Neural cell (in vitro differentiated cells): ENCODE measurements around the gene NAB2. TPM values are rescaled to one million over a fixed set of nuclear protein-coding genes. Genes with fewer than 3 reads are reported as not detected.

ENCODE experiments used
- H2AFZ ChIP-seq: fragments of 200-600, 300-800 bp; sonication (generic), shearing (Covaris generic); 2 replicates; pipeline ENCODE4 v1.6.0; 2014; ENCODE audit warnings: low read depth, mild to moderate bottlenecking, antibody characterized with exemption, low read length, moderate library complexity
- H3F3A ChIP-seq: fragments of 200-600 bp; shearing (Covaris generic); 2 replicates; pipeline ENCODE4 v1.6.1; 2016; ENCODE audit warnings: mild to moderate bottlenecking, moderate library complexity, mixed read lengths, antibody characterized with exemption, low read length; ENCODE audit not compliant: insufficient read depth, poor library complexity, severe bottlenecking
- H3K27ac ChIP-seq: fragments of 200-600, 300-800 bp; sonication (generic), shearing (Covaris generic); 2 replicates; pipeline ENCODE4 v1.5.1; 2014; ENCODE audit warnings: mild to moderate bottlenecking, low read length, moderate library complexity
- H3K27me3 ChIP-seq: fragments of 300-800, 200-600 bp; sonication (generic), shearing (Covaris generic); 2 replicates; pipeline ENCODE4 v1.6.0; 2014; ENCODE audit warnings: mild to moderate bottlenecking, low read depth, low read length, moderate library complexity; ENCODE audit not compliant: insufficient read depth
- H3K36me3 ChIP-seq: fragments of 300-800, 200-600 bp; sonication (generic), shearing (Covaris generic); 2 replicates; pipeline ENCODE4 v1.5.1; 2014; ENCODE audit warnings: mild to moderate bottlenecking, antibody characterized with exemption, low read length, moderate library complexity; ENCODE audit not compliant: insufficient read depth
- H3K4me2 ChIP-seq: fragments of 300-800, 200-600 bp; sonication (generic), shearing (Covaris generic); 2 replicates; pipeline ENCODE4 v1.6.0; 2014; ENCODE audit warnings: mild to moderate bottlenecking, low read length
- H3K4me3 ChIP-seq: fragments of 300-800, 200-600 bp; sonication (generic), shearing (Covaris generic); 2 replicates; pipeline ENCODE4 v1.5.1; 2014; ENCODE audit warnings: mild to moderate bottlenecking, low read length, moderate library complexity
- H3K79me2 ChIP-seq: fragments of 200-600 bp; shearing (Covaris generic); replicated peaks from 2 replicates; pipeline ENCODE4 v1.6.0; 2014; ENCODE audit warnings: mild to moderate bottlenecking, low read length, moderate library complexity; ENCODE audit not compliant: insufficient read depth
- H3K9ac ChIP-seq: fragments of 300-800, 200-600 bp; sonication (generic), shearing (Covaris generic); 2 replicates; pipeline ENCODE4 v1.6.1; 2016; ENCODE audit warnings: mild to moderate bottlenecking, low read length, mixed read lengths
- H3K9me2 ChIP-seq: fragments of 200-600 bp; shearing (Covaris generic); 2 replicates; pipeline ENCODE4 v1.6.1; 2016; ENCODE audit warnings: mild to moderate bottlenecking, low read length, mixed read lengths; ENCODE audit not compliant: insufficient read depth
- H3K9me3 ChIP-seq: fragments of 200-600, 300-800 bp; sonication (generic), shearing (Covaris generic); 2 replicates; pipeline ENCODE4 v1.6.1; 2016; ENCODE audit warnings: mild to moderate bottlenecking, mixed run types, low read length, moderate library complexity, mixed read lengths
- H4K20me1 ChIP-seq: fragments of 200-600 bp; shearing (Covaris generic); 2 replicates; pipeline ENCODE4 v1.6.1; 2016; ENCODE audit warnings: mild to moderate bottlenecking, mixed run types; ENCODE audit not compliant: insufficient read depth
- CTCF ChIP-seq: fragments of 450-650 bp; IDR thresholded peaks from 2 replicates; pipeline ENCODE4 v1.5.1; 2014; ENCODE audit warnings: antibody characterized with exemption, mild to moderate bottlenecking, moderate library complexity; ENCODE audit not compliant: poor library complexity, severe bottlenecking
- EP300 ChIP-seq: fragments of 450-650 bp; conservative IDR thresholded peaks from 2 replicates; pipeline ENCODE4 v1.6.1; 2014; ENCODE audit warnings: antibody characterized with exemption, mild to moderate bottlenecking, moderate library complexity; ENCODE audit not compliant: poor library complexity, severe bottlenecking
- EZH2 ChIP-seq: fragments of 200-600, 300-800 bp; shearing (Covaris generic), sonication (generic); IDR thresholded peaks from 2 replicates; pipeline ENCODE4 v1.6.1; 2014; ENCODE audit warnings: antibody characterized with exemption, low read length, borderline replicate concordance, mild to moderate bottlenecking; ENCODE audit not compliant: insufficient read depth, poor library complexity, severe bottlenecking
- MXI1 ChIP-seq: fragments of 450-650 bp; conservative IDR thresholded peaks from 2 replicates; pipeline ENCODE4 v1.6.1; 2014; ENCODE audit warnings: antibody characterized with exemption, mild to moderate bottlenecking; ENCODE audit not compliant: poor library complexity, severe bottlenecking
- POLR2AphosphoS5 ChIP-seq: IDR thresholded peaks from 2 replicates; pipeline ENCODE4 v1.6.1; 2012
- RAD21 ChIP-seq: fragments of 450-650 bp; conservative IDR thresholded peaks from 2 replicates; pipeline ENCODE4 v1.6.1; 2014; ENCODE audit warnings: antibody characterized with exemption, mild to moderate bottlenecking, moderate library complexity
- REST ChIP-seq: IDR thresholded peaks from 2 replicates; pipeline ENCODE4 v1.6.1; 2012; ENCODE audit warnings: borderline replicate concordance
- SMC3 ChIP-seq: fragments of 450-650 bp; conservative IDR thresholded peaks from 2 replicates; pipeline ENCODE4 v1.6.1; 2014; ENCODE audit warnings: antibody characterized with exemption, mild to moderate bottlenecking, moderate library complexity; ENCODE audit not compliant: poor library complexity
- TAF1 ChIP-seq: IDR thresholded peaks from 2 replicates; pipeline ENCODE4 v1.6.1; 2012; ENCODE audit warnings: low read depth
- polyA plus RNA-seq: library from polyadenylated mRNA; depleted of rRNA; stranded (reverse); fragments of >200 nt; gene quantifications from 2 replicates; pipeline ENCODE4 v1.2.3, GENCODE V29; 2014

NAB2 gene
- polyA plus RNA-seq, 1 donor from 2014 or later: 15.6 TPM

DNA sequence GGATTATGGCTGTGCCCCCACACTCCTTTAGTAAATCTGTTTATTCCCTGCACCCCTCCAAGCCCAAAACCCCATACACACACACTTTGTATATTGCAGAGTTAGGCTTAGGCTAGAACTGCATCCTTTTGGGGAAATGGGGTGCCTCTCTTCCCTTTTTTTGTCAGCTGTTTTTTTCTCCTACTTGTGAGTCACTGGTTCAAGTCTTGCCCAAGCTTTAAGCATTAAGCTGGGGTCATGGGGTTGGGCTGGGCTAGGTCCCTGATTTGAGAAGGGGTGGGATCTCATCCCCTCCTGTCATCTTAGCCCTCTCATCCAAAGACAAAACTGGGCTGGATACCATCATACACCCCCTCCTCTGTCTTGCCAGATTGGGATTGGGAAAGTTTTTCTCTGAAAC lies 41.0 kb downstream of the NAB2 start:
- TF ChIP-seq REST (no peak), MXI1 (no peak), RAD21 (no peak)
- Histone ChIP-seq H3K36me3 (no peaks in the 10 kb centered on the region), H3K4me2 (peak overlapping the region; percentile 95), H3K27ac (peak overlapping the region; percentile 75), H4K20me1 (peaks cover 16% of the 10 kb centered on the region), H3K9ac (peak overlapping the region; percentile 96), H3K79me2 (peaks cover 39% of the 10 kb centered on the region), H3K4me3 (peak overlapping the region; percentile 99), H3K27me3 (no peaks in the 10 kb centered on the region), H2AFZ (no peak overlapping the region), H3K9me2 (no peaks in the 10 kb centered on the region), H3F3A (no peaks in the 10 kb centered on the region), H3K9me3 (no peaks in the 10 kb centered on the region)

GRCh38 chr12:57130941-57131340 lies 42.0 kb downstream of the NAB2 start:
- no peak overlapping the region for H3K9ac ChIP-seq

More at GRCh38 chr12:57130941-57131340, 42.0 kb downstream of the NAB2 start:
- Histone ChIP-seq H3K9me3 (no peaks in the 10 kb centered on the region), H3K27me3 (no peaks in the 10 kb centered on the region), H3K9me2 (no peaks in the 10 kb centered on the region), H3K27ac (no peak overlapping the region), H3K4me2 (peak overlapping the region; percentile 95), H3K4me3 (peak overlapping the region; percentile 99), H4K20me1 (peaks cover 21% of the 10 kb centered on the region), H3K36me3 (no peaks in the 10 kb centered on the region), H2AFZ (no peak overlapping the region), H3F3A (no peaks in the 10 kb centered on the region), H3K79me2 (peaks cover 39% of the 10 kb centered on the region)
- no peak for TF ChIP-seq CTCF
- no peak for TF ChIP-seq EP300
- no peak for TF ChIP-seq EZH2
- TF ChIP-seq REST: no peak
- no peak for TF ChIP-seq POLR2AphosphoS5
- TF ChIP-seq TAF1: no peak
- TF ChIP-seq MXI1: no peak
- no peak for TF ChIP-seq RAD21
- no peak for TF ChIP-seq SMC3
